GM18951 (cell line): Measurements from ENCODE around the gene HOXD4.

Source experiments
- POLR2A ChIP-seq: IDR thresholded peaks from 4 replicates; pipeline ENCODE4 v1.6.1; 2011; ENCODE audit warnings: mild to moderate bottlenecking; ENCODE audit not compliant: insufficient read length, insufficient read depth; ENCODE audit errors: extremely low read depth
- in situ Hi-C: fragments of 300-500 bp; cut with MboI; formaldehyde crosslinking; loops from one replicate; pipeline ENCODE4 v1.12.0; 2022; ENCODE audit warnings: low sequenced_read_pairs, mixed read lengths, inconsistent platforms; ENCODE audit not compliant: unreplicated experiment

HOXD4 gene

GRCh38 chr2:176172007-176172894 is 20.9 kb downstream of the HOXD4 start:
- in situ Hi-C loops: no loop called here
- TF ChIP-seq POLR2A: no peak

DNA sequence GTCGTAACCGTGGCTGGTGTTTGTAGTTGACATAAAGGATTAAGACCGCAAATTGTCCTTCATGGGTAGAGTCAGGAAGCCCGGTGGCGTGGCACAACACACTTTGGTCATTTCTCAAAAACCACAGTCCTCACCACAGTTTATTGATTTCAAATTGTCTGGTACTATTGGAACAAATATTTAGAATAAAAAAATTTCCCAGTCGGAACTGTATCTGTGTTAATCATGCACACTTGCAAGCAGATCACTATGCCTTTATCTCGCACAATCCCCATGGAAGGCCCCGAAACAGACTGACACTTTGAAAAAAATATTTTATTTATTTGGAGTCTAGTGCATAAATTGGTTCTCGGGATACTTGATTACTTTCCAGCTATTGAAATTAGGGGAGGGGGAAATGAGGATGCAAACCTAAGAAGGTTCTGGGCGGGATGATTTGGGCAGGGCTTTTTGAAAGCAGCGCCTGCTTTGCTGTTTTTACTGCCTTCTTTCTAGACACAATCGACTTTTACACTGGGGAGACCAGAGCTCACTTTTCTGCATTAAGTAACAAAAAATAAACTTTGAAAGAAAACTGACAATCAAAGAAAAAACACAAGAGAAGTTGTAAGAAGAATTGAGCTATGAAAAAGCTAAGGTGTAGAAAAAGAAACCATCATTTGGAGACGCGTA is 21.7 kb downstream of the HOXD4 start:
- in situ Hi-C loops: no loop called here
- TF ChIP-seq POLR2A: no peak

DNA sequence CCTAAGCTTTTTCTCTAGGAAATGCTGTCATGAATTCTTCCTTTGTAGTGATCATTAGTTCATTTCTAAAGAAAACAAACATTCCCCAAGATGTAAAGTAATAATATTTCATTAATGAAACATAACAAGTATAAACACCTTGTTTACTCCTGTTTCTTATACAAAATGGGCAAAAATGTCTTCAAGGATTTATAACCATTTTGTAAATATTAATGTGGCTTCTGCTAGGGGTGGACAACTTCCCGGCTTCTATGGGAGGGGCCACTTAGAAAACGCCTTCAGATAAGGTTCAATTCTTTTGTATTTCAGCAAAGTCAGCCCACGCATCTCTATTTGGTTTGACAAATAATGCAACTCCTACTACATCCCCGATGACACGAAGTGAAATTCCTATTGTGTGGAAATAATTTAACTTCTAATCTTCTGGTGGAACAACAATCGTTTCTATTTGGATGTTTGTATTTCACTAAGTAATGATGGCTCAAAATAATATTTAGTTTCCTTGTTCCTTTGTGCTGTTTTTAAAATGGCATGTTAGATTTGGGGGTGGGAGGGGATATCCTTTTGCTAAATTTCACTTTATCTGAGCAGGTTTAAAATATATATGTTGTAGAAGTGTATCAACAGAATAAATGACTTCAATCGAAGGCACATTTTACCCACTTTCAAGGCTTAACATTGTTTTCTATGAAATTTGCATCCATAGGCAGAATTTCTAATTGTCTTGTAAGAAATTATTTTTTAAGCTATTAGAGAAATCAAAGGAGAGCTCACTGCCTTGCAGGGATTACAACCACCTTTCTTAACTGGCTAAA is 22.4 kb downstream of the HOXD4 start:
- in situ Hi-C loops: no loop called here
- no peak for TF ChIP-seq POLR2A

GRCh38 chr2:176174382-176174823 is 23.1 kb downstream of the HOXD4 start:
- TF ChIP-seq POLR2A: no peak
- in situ Hi-C loops: no loop called here

DNA sequence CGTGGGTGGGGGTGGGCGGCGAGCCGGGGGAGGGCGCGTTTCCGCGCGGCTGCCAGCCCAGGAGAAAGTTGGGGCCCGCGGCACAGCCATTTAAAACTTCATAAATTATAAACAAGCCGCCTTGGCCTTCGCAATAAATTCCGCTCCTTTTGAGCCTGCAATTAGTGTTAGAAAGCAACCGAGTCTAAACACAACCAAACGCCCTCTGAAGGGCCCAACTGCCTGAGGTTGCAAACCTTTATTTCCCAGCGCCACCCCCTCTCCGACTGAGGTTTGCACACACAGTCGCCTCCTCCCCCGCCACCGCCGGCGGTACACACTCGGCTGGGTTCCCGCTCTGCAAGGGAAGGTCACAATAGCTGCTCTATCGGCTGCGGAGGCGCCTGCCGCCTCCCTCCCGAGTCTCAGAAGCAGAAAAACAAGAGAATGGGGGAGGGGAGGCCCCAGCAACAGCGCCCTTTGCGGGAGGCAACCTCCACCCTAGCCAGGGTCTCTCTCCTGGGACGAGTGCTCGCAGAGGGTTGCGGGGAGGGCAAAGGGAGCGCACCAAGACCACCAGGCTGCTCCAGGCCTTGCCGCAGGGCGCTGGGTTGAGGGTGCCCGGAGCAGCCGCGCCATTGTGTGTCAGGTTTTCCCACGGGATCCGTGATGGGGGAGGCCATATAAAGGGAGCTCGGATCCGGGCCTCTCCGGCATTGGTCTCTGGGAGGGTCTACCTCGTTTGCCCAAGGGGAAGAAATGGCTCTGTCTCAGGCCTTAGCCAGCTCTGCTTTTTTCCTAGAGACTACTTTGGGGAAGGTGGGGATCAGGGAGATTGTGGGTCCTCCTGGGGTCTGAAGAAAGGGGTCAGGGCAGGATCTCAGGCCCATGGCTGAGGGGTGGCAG is 23.7 kb downstream of the HOXD4 start:
- TF ChIP-seq POLR2A: no peak
- in situ Hi-C loops: no loop called here

DNA sequence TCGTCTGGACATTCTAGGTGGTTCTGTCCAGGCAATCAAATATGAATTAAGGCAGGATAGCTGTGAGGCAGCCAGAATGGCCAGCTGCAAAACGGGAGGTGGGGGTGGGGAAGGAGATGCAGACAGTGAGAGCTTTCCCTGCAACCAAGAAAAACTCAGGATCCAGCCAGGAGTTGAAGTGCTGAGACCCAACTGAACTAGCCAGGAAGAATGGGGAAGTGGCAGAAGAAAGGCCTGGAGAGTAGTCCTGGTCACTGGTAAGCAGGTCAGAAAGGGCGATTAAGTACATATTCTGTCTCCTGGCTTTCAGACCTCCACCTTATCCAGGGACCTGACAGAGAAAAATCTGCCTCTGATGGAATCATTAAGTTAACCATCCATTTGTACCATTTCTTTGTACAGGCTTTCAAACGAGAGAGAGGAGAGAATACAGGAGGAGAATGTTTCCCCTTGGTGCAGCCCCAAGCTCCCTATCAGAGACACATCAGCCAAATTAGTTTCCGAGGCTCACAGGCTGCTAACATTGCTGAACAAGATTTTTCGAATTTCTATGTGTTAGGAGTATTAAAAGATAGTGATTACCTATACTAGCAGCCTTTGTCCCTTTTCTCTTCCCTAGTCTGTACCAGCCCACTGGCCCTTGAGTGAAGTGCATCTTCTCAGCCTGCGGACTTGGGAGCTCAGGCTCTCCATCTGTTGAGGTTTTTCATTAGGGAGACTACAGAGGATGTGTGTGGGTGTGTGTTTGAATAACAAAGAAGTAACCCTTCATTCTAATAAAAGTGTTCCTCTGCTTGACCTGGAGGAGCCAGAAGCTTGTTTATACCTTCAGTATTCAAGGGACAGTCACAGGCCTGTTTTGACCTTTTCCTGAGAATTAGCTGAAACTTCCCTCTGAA is 24.6 kb downstream of the HOXD4 start:
- in situ Hi-C loops: no loop called here
- TF ChIP-seq POLR2A: no peak

DNA sequence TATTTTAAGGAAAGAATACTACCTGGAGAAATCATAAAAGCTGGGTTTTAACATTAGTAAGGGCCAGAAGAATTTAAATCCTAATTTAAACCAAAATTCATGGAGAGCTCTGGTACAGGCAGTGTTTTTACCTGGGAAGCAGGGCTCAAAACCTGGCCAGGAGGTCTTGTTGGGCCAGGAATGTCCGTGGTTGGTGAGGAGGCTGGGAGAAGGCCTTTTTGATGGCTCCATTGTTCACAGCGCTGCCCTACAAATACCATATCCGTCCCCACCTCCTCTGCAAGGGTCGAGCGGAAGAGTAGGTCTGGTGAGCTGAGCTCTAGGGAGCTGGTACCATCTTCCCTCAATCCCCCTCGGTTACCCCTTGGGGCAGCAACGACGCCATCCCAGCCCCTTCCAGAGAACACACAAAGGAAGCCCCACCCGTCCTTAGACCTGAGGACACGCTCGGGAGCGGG is 26.3 kb downstream of the HOXD4 start:
- in situ Hi-C loops: no loop called here
- TF ChIP-seq POLR2A: no peak

- in situ Hi-C loops: no loop called here
- no peak for TF ChIP-seq POLR2A
Observed at GRCh38 chr2:176178038-176178756, 26.8 kb downstream of the HOXD4 start.

DNA sequence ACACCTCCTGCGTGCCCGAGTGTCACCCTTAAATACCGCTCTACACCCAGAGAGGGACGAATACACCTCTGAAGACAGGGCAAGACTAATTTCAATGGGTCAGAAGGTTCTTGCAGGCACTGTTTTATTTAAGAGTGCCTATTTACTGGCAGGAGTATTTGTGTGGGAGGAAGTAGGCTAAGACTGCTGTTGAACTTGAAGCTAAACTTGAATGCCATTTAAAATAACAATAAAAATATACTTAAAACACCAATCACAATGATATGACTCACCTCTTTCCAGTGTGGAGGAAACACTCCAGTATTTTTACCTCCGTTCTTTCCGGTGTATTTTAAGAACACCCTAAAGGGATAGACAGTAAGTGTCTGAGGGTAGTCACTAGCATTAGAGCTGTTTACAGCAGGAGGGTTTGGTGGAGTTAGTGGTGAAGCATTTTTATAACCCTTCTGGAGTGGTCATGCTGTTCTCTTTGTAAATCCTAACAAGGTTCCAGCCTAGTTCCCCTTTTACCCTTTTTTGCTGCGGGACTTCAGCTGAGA is 27.5 kb downstream of the HOXD4 start:
- no peak for TF ChIP-seq POLR2A

DNA sequence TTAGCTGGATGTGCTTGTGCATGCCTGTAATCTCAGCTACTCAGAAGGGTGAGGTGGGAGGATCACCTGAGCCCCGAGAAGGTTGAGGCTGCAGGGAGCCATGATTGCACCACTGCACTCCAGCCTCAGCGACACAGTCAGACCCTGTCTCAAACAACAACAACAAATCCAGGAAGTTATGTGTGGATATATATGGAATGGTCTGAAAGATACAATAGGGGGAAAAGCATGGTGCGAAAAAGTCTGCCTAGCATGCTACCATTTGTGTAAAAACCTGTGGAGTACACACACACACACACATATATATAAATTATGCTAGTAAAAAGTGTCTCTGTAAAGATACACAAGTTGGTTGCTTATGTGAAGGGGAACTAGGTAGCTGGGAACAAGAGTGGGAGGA is 30.2 kb downstream of the HOXD4 start:
- TF ChIP-seq POLR2A: no peak
- in situ Hi-C loops: no loop called here

More for the DNA sequence above, 27.5 kb downstream of the HOXD4 start:
- in situ Hi-C loops: no loop called here

DNA sequence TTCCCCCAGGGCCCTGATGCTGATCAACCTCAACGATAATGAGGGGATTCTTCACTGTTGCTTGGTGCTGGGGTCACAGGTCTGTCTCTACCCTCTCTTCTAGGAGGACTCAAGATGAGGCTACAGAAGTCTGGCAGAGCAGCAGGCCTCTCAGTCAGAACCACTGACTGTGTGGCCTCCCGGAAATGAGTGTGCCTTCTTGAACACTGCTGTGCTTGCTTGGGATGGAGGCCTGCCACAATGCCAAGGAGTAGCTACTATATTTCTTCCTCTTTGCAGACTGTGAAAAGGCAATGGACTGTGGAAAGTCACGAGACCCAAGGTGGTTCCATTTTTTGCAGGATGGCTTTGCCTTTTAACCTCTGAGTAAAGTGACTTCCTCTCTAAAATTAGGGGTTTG is 31.3 kb downstream of the HOXD4 start:
- in situ Hi-C loops: no loop called here
- TF ChIP-seq POLR2A: no peak

DNA sequence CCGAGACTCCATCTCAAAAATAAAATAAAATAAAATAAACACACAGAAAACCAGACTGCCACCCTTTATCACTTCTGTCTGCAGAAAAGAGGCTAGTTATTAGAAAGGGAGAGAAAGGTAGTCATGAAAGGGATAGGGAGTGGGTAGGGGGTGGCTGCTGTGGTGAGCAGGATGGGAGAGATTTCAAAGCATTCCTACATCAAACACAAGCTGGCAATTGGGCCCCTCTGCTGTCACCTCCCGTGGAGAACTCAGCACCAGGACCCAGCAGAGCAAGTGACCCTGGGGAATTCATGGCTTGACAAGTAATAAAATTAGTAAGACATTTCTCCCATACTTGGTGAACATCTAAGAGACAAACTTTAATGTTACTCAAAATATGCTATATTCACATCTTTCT is 33.4 kb downstream of the HOXD4 start:
- TF ChIP-seq POLR2A: no peak
- in situ Hi-C loops: no loop called here
